ENCODE data around the gene CIAO2B.
"Not testable (repeated sequence)": the region's sequence is repeated elsewhere in the genome, so short reads cannot be mapped to it uniquely, and the experiment has no call there.

The CIAO2B gene

GRCh38 chr16:66934138-66934838 is at the start of gene CIAO2B:
Gene CIAO2B (minus strand): TSS chr16:66934402. CDS start chr16:66934364, 38 bp downstream.
- peak; percentile 93 for DNase-seq (ENCODE audit: low spot score)

GRCh38 chr16:66983033-66983432 is 48.8 kb upstream of the CIAO2B start:
- no peak for DNase-seq (ENCODE audit: low spot score)

GRCh38 chr16:66979011-66979717 is 45.0 kb upstream of the CIAO2B start:
- DNase-seq (ENCODE audit: low spot score): peak; percentile 65

GRCh38 chr16:66977341-66978113 is 43.3 kb upstream of the CIAO2B start:
- peak; percentile 87 for DNase-seq (ENCODE audit: low spot score)

- no peak for DNase-seq (ENCODE audit: low spot score)
These were observed 42.5 kb upstream of the CIAO2B start for GRCh38 chr16:66976746-66977145.

- no peak for DNase-seq (ENCODE audit: low spot score)
These were observed 41.2 kb upstream of the CIAO2B start for GRCh38 chr16:66975302-66975893.

- not testable (repeated sequence) for DNase-seq (ENCODE audit: low spot score)
These were observed 40.7 kb upstream of the CIAO2B start for GRCh38 chr16:66974932-66975246.

GRCh38 chr16:66974156-66974931 is 40.1 kb upstream of the CIAO2B start:
- DNase-seq (ENCODE audit: low spot score): not testable (repeated sequence)

GRCh38 chr16:66973716-66974115 is 39.5 kb upstream of the CIAO2B start:
- no peak for DNase-seq (ENCODE audit: low spot score)

- DNase-seq (ENCODE audit: low spot score): no peak
These were observed 38.8 kb upstream of the CIAO2B start for GRCh38 chr16:66972983-66973382.

GRCh38 chr16:66970775-66971720 is 36.8 kb upstream of the CIAO2B start:
- DNase-seq (ENCODE audit: low spot score): peak; percentile 54

- no peak for DNase-seq (ENCODE audit: low spot score)
These were observed 34.6 kb upstream of the CIAO2B start for GRCh38 chr16:66968847-66969246.

- no peak for DNase-seq (ENCODE audit: low spot score)
These were observed 29.8 kb upstream of the CIAO2B start for GRCh38 chr16:66964049-66964448.

- DNase-seq (ENCODE audit: low spot score): no peak
These were observed 27.7 kb upstream of the CIAO2B start for GRCh38 chr16:66961914-66962313.

- peak; percentile 76 for DNase-seq (ENCODE audit: low spot score)
These were observed 27.0 kb upstream of the CIAO2B start, which contains the start of gene CES3 for GRCh38 chr16:66961065-66961744. Gene CES3 (plus strand): TSS chr16:66961266. CDS start chr16:66961308, 42 bp downstream.

GRCh38 chr16:66960270-66960669 is 26.1 kb upstream of the CIAO2B start:
- DNase-seq (ENCODE audit: low spot score): no peak

GRCh38 chr16:66959704-66960161 is 25.5 kb upstream of the CIAO2B start:
- DNase-seq (ENCODE audit: low spot score): no peak

GRCh38 chr16:66958857-66959703 is 24.9 kb upstream of the CIAO2B start:
- DNase-seq (ENCODE audit: low spot score): no peak

GRCh38 chr16:66956154-66956457 is 21.9 kb upstream of the CIAO2B start:
- DNase-seq (ENCODE audit: low spot score): not testable (repeated sequence)

Measured in hepatic stellate cell (primary cell).